ENCODE results near the gene PNRC1.
"Not testable (repeated sequence)": the region's sequence is repeated elsewhere in the genome, so short reads cannot be mapped to it uniquely, and the experiment has no call there.

The PNRC1 gene

DNA sequence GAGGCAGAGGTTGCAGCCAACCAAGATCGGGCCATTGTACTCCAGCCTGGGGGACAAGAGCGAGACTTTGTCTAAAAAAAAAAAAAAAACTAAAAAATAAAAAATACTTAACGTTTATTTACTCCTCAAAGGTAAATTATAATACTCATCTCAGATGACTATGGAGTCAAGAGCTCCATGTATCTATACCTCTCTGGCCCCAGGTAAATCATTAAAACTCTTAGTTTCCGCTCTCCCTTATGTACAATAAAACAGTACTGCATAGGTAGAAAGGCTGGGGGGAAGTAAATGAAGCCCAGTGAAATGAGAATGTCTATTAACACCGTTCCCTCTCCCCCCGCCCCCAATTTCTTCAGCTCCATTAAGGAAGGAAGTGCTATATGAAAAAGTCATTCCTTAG lies 36.2 kb downstream of the PNRC1 start:
- DNase-seq, result no peak

DNA sequence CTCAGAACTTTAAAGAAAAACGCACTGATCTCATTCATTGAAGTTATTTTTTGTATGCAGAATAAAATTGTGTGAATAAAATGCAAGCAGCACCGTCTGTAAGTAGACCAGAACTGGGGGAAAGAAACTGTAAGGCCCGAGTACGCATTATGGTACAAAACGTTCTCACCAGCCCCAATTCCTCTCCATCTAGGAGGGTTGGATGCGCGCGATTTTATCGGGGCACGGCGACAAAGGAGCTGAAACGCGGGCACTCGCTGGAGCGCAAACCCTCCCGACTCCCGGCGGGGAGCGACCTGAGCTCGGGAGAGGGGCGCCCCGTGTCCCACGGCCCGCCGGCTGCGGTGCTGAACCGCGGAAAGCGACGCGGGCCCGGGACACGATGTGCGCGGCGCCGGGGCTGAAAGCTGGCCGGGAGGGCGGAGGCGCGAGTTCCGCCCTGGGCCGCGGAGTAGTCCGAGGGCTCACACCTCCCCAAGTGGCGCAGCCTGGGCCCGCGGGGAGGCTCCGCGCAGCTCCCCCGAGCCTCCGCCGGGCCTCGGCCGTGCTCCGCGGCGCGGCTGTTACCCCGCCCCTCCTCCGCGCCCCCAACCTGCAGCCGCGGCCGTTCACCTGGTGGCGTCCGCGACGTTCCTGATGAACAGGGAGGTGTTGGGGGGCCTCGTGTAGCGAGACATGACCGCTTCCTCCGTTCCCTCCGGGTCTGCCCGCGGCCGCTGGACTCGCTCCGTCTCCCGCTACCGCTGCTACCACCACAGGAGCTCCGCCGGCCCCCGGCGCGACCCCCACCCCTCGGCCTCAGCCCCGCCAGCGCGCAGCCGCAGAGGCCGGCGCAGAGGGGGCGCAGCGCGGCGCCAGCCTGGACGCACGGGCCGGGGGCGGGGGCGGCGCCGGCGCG lies 36.9 kb downstream of the PNRC1 start, which contains the start of gene SRSF12:
TSS of gene SRSF12 (minus strand) at position 861 of the 898 bp plus-strand sequence. CDS start at position 677, 184 bp downstream.
- DNase-seq, result no peak

DNA sequence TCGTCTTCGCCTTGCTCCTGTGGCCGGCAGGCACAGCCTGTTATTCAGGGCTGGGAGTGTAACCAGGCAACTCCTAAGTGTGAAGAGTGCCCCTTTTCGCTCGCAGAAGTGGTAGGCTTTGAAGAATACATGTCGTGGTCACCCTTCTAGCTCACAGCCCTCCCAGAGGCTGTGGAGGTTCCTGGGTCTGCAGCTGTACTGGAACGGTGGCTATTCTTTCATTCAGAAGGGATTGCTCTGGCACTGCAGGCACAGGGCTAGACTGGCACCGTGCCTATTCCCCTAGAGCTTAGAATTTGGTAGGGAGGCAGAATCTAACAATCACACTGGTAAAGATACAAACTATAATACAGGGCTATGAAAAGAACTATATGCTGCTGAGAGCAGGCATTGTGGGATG lies 38.4 kb downstream of the PNRC1 start:
- DNase-seq, result no peak

DNA sequence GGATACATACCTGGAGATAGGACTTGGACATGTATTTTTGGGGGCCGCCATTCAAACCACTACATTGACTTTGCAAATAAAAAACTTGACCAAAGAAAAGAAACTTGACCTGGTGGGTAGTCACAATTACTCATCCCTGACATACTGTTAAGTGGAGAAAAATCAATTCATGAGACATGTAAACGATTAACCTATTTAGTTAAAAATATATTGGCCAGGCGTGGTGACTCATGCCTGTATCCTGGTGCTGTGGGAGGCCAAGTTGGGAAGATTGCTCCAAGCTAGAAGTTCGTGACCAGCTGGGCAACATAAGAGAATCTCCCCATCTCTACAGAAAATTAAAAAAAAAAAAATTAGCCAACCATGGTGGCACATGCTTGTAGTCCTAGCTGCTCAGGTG lies 39.8 kb downstream of the PNRC1 start:
- no peak for DNase-seq

DNA sequence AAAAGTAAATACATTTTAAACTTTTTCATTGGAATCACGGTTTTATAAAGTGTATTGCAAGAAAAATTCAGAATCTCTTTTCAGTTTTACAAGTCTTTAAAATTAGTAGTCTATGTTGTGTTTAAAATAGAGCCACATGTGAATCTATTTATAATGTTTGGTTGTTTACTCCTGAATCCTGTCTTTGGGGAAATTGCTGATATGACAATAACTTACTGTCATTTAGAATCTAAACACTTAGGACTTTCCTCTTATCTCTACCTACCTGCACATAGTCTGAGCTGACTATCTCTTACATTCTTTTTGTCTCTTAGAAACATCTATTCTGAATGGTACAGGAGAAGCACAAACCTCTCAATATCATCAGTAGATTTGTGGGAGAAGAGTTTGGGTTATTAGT lies 41.4 kb downstream of the PNRC1 start:
- DNase-seq, result no peak

DNA sequence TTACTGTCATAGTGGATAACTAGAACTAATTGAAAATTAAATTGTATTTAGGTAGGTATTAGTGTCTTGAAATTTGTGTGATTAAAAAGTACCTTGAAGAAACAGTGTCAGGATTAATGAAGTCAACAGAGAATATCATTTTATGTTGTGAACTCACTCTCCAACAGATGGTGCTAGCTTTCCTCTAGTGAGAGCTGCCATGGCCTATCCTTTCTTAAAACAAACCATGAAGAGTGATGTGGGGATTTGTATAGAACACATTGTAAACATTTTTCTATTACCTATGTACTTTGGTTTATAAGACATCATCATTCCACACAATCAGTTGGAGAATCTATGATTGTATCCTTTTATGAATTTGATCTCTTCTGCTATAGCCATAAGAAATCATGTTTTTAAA lies 42.1 kb downstream of the PNRC1 start:
- no peak for DNase-seq

DNA sequence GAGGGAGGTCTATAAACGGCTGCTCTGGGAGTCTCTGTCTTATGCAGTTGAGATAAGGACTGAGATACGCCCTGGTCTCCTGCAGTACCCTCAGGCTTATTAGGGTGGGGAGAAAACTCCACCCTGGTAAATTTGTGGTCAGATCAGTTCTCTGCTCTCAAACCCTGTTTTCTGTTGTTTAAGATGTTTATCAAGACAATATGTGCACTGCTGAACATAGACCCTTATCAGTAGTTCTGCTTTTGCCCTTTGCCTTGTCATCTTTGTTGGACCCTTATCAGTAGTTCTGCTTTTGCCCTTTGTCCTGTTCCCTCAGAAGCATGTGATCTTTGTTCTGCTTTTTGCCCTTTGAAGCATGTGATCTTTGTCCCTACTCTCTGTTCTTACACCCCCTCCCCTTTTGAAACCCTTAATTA lies 47.7 kb downstream of the PNRC1 start:
- DNase-seq, result not testable (repeated sequence)

DNA sequence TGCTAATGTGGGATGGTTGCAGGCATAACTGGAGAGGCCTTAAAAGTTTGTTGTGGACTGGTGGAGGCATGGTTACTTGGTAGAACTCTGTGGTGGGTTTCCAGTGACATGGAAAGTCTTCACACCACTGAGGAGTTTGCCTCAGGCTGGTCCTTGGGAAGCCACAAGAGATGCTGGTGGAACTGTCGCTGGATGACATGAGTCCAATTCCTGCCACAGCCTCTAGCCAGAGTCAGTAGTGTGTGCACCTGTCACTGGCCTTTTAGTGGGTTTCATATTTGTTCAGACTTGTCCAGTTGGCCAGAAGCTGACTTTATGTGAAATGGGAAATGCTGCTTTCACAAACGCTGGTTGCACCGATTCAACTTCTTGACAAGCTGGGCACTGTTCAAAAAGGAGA lies 51.0 kb downstream of the PNRC1 start:
- DNase-seq, result no peak

DNA sequence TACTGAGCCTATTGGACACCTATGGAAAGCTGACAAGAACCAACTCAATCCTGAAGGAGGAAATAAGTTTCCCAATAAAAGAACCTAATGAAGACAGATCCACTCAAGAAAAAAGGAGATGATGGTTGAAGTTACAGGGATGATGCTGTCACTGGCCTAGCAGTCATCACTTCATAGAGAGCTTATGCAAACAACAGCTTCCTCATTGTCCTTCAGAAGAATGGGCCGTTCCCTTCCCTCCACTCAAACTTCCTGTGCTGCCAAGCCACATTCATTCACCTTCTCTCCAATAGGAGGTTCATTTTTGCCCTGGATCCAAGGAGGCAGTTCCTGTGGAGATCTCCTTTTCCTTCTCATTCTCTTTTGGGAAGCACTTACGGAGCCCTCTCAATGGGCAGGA lies 51.5 kb downstream of the PNRC1 start:
- DNase-seq, result no peak

DNA sequence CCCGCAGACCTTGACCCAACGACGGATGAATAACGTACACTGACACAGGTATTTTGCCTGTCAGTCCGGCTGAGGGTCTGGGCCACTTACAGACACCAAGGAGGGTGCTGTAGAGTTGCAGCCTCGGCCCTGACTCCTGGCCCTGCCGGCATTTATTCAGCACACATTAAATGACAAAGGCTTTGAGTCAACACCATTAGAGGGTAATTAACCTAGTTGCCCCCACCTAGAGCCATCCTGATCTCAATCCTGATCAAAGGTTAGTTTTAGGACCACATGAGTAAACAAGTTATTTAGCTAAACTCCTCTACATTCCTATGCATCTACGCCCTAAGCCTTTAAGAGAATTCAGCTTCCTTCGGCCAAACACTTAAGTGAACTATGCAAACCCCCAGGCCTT lies 53.4 kb downstream of the PNRC1 start:
- no peak for DNase-seq

DNA sequence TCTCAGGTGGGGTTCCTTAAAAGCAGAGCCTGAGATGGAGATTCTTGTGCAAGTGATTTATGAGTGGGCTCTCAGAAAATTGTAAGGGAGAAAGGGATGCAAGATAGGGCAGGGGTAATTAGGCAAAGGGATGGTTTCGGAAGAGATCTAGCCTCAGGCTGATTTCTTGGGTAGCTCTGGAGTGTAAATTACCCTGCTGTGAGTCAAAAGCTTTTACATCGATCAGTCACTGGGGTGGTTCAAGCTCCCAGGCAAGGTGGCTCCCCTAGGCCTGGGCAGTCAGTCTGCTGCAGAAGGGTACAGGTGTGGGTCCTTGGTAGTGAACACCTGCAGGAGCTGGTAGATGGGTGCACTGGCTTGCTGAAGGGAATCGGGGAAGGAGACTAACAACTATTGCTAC lies 54.2 kb downstream of the PNRC1 start:
- DNase-seq, result no peak

Data from SIG-M5 (cell line).